GM19035 (cell line): Measurements from ENCODE around the gene S100A7A.

Source experiments
- ATAC-seq: cut with Tn5 transposase; IDR thresholded peaks from one replicate; pipeline ENCODE4 v1.9.1; 2021; ENCODE audit not compliant: unreplicated experiment

The S100A7A gene

DNA sequence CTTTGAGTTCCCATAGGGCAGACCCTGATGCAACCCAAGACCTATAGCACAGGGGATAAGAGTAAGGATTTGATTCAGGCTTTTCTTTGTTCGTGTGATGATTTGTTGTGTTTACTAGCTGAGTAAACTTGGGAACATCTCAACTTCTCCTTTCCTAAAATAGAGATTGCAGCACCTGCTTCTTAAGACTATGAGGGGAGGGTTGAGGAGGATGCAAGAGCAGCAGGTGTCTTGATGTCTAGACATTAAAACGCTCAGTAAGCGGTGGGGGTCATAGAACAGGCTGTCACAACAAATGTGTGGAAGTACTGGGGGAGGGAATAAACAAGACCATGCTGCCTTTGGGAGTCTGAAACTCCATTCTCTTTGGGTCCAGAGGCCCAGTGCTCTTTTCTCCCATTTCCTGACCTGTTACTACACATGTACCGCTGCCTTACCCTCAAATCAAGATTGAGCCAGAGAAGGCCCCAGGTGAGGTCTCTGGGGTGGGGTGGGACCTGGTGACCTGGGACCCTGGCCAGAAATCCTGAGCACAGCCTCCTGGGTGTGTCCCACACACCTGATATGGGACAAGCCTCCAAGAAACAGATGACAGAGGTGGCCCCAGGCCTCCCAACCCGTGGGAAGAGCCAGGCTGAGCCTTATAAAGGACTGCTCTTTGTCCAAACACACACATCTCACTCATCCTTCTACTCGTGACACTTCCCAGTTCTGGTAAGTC lies at the start of gene S100A7A:
Gene S100A7A, plus strand, starts transcription at position 671 of the 721 bp plus-strand sequence. CDS start 1,563 bp downstream, outside the sequence.
- ATAC-seq: no peak

- ATAC-seq: no peak
These were observed 49.2 kb upstream of the S100A7A start for GRCh38 chr1:153367090-153367489.

DNA sequence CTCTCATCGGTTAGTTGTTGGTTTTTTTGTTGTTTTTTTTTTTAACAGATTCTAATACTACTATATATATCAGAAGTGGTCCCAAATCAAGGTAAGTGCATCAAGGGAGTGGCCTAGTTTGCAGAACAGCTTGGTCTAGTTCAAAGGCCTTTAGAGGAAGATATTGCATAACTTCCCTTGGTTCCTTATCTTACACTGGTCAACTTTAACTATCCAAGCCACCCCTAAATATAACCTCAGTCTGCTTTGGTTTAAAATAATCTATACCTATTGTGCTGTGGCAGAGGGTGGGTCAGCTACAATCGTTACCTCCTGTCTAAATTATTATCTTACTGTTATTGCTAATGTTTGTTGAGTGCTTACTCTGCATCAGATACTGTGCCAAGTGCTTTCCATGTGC lies 47.8 kb upstream of the S100A7A start:
- ATAC-seq: no peak

DNA sequence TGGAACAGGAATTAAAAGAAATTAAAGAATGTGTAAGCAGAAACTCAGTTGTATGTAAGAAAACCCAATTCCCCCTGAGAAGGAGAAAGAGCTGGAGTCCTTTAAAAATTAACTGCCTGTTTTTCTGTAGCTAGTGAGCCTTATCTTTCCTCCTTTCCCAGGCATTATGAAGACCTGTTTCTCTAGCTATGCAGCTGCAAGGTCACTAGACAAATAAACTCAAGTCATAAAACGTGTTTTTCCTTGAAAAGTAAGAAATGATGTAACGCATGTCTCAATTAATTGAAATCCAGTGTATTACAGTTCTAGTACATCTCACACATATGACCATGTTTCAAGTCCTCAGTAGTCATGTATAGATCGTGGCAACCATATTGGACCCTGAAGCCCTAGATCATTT lies 46.2 kb upstream of the S100A7A start:
- no peak for ATAC-seq

GRCh38 chr1:153371231-153371630 lies 45.1 kb upstream of the S100A7A start:
- ATAC-seq: no peak

- no peak for ATAC-seq
These were observed 43.7 kb upstream of the S100A7A start for GRCh38 chr1:153372571-153372970.

DNA sequence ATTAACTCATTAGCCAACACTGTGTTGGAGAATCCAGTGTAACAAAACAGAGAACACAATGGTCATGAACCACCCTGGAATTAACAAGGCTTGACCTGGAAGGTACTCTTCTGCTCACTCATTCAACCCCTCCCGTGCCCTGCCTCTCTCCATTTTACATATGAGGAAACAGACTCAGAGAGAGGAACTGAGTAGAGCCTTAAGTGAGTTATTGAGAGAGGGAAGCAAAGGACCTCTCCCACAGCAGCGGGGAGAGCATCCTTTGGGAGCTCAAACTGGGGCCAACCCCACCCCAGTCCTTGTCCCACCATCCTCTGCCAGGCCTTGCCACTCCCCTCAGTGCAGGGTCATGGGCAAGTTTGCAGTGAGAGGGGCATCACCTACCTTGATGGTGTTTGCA lies 42.2 kb upstream of the S100A7A start:
- ATAC-seq: no peak

- no peak for ATAC-seq
These were observed 40.8 kb upstream of the S100A7A start, which contains the start of gene S100A12 for GRCh38 chr1:153375511-153375910. S100A12 (minus strand) TSS chr1:153375621; CDS start chr1:153374592, 1,029 bp downstream.

DNA sequence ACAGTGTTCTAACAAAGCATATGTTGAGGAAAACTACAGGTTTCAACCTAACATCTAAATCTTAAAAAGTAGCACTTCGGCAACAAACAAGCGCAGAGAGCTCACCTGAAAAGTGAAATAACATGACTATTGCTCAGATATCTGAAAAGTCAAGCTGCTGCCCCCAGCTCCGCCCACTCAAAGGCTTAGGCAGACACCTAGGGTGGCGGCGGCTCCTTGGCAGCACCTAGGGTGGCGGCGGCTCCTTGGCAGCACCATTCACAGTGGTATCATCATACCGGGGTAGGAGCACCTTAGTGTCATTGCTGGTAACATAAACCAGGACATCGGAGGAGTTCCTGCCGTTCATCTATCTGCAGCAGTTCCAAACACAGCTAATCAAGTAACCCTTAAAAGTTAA lies 36.7 kb upstream of the S100A7A start:
- ATAC-seq: no peak

DNA sequence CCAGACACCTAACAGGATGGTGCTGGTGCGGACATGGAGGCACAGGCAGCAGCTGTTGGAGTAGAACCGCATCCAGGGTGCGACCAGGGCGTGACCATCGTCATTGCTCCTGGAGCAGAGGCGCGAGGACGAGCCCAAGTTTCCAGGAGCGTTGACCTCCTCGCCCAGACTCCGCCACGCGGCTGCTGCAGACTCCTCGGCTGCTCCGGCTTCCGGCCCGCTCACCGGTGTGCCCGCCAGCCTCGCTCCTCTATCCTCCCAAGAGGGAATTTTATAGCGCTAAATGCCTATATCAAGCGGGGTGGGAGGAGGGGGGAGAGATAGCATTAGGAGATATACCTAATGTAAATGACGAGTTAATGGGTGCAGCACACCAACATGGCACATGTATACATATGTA lies 35.6 kb upstream of the S100A7A start:
- no peak for ATAC-seq

GRCh38 chr1:153384958-153385580 lies 31.3 kb upstream of the S100A7A start:
- ATAC-seq: no peak

- ATAC-seq: no peak
These were observed 29.8 kb upstream of the S100A7A start for GRCh38 chr1:153386500-153386901.

DNA sequence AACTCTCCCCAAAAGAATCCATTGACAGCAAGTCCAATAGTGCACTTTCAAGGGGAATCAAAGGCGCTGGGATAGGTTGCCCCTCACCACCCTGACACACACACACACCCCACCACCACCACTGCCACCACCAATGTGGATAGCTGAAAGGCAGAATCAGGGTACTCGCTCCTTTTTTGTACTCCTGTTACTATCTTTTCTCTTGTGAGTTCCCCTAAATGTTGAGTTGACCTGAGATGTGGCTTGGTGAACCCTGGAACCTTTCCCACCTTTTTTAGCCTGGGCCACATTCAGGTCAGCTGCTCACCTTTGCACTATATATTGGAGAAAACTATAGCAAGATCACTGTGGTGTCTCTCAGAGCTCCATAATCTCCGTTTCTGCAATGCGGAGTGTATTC lies 29.3 kb upstream of the S100A7A start:
- ATAC-seq: no peak

DNA sequence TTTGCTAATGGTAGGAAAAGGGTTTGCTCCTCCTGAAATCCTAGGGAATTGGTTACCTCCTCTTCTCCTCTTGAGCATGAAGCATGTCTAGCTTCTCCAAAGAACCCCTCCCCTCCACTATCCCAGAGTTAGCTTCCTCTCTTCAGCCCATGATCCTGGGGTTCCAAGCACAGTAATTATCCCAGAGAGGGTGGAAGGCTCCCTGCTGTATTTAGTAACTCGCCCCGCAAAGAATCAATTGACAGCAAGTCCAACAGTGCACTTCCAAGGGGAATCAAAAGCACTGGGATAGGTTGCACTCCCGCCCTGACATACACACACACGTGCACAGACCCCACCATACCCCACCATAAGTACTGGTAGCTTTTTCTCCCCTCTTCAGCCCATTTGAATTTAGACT lies 28.5 kb upstream of the S100A7A start:
- no peak for ATAC-seq

DNA sequence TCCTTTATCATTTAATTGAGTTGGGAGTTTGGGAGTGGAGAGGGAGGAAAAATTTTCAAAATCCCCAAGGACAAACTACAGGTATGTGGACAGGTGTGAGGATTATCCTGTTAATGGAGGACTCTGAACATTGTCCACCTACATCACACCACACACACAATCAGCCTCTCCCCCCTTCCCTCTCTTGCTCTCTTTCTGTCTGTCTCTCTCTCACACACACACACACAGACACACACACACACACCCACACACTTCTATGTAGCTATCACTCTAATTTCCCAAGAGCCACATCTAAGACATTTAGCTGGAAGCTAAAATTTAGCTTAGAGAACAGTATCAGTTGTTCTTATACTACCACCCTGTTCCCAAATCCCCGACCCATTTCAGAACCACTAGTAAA lies 26.9 kb upstream of the S100A7A start:
- ATAC-seq: no peak

DNA sequence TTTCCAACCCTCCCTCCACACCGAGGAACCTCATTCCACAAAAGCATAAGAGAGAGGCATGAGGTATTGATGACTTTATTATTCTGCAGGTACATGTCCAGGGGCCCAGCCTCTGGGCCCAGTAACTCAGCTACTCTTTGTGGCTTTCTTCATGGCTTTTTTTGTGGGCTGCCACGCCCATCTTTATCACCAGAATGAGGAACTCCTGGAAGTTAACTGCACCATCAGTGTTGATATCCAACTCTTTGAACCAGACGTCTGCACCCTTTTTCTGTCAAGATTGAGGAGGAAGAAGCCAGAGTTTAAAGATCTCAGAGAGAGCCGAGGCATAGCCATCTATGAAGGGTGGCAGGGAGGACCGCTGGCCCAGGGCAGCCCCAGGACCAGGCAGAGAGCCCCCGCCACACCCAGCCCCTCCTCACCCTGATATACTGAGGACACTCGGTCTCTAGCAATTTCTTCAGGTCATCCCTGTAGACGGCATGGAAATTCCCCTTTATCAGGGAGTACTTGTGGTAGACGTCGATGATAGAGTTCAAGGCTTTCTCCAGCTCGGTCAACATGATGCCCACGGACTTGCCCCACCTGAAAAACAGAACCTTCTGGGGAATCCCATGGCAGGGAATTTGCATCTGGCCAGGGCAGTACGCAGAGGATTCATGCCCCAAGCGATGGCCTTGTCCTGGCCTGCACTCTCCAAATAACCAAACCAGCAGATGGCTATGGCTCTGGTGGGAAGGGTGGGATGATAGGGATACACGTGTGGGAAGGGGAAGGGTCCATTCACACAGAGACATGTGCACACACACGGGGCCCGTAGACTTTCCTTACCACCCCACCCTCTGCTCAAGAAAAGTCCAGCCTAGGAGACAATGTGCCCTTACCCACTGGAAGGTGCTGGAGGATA lies 26.1 kb upstream of the S100A7A start:
- ATAC-seq: no peak

DNA sequence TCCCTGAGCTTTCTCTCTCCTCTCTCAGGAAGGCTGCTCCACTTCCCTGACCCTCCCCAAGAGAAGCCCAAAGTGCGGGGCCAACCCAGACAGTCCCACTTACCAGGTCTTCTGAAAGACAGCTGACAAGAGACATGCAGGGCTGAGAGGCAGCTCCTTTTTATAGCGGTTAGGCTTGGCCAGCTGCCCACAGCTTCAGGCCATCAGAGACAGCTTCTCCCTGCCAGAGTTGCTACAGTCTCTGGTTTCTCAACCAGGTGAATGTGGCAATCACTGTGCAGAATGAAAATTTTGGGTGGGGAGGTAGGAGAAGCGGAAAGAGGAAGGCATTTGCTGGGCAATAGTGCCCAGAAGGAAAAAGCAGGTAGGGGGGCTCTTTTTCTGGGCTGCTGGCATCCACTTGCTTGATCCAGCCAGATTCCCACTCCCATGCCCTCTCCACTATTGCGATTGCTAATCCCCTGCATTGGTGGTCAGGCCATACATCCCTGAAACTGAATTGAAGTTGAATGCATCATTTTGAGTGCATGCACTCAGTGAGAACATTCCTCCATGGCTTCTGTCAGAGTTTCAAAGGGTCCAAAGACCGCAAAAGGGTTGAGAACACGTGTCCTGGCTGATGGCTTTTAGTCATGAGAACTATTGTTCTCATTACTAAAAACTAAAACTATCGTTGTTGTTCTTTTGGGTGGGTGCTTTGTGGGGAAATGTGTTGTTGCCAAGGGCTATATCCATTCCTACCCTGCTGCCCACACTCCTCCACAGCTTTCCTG lies 25.2 kb upstream of the S100A7A start, which contains the start of gene S100A8:
Gene S100A8, minus strand, starts transcription at position 136 of the 773 bp plus-strand sequence. CDS start 538 bp downstream, outside the sequence.
- ATAC-seq: no peak

DNA sequence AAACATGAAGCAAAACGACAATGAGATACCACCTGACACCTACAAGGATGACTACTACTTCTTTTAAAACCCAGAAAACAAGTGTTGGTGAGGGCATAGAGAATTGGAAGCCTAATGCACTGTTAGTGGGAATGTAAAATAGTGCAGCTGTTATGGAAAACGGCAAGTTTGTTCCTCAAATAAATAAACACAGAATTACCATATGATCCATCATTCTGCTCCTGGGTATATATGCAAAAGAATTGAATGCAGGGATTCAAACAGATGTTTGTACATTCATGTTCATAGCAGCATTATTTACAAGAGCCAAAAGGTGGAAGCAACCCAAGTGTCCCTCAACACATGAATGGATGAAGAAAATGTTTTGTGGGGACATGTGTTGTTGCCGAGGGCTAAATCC lies 24.1 kb upstream of the S100A7A start:
- ATAC-seq: no peak

GRCh38 chr1:153392822-153393221 lies 23.5 kb upstream of the S100A7A start:
- ATAC-seq: no peak

DNA sequence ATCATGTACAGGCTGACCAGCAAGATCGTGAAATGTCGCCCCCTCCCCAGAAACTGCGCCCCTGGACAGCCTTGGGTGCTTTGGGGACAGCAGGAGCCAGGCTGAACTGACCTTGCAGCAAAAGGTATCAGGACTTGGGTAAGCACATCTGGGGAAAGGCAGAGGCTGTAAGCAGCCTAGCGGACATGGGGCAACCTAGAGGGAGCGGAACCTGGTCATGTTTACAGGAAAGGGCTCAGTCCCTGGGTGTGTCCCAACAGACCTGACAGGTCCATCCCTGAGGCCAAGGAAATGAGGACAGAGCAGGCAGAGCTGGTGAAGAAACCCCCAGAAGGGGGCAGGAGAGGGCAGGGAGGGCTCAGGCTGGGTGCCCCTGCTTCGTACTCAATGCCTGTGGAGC lies 22.4 kb upstream of the S100A7A start:
- ATAC-seq: no peak

DNA sequence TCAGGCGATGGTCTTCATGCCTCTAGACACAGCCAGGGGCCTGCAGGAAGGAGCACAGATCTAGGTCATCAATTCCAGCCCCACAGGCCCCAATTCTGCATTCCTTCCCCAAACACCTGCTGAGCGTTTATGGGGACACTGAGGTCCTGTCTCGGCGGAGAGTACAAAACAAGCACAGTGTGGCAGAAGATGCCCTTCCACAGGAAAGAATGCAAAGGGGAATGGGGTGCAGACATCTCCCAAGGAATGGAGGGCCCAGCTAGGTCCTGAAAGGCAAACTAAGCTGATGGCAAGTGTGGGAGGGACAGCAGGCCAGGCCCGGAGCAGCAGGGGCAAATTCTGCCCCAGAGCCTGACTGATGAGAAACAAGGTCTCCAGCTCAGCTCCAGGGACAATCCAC lies 21.9 kb upstream of the S100A7A start:
- ATAC-seq: no peak
